GM18867 (cell line): ENCODE measurements around the gene ALS2CL.
A peak's percentile ranks its signal among the peaks of the same experiment; 100 is the strongest.

Experiments
- ATAC-seq: cut with Tn5 transposase; IDR thresholded peaks from one replicate; pipeline ENCODE4 v1.9.1; 2021; ENCODE audit warnings: mild to moderate bottlenecking, moderate library complexity; ENCODE audit not compliant: unreplicated experiment

ALS2CL gene

DNA sequence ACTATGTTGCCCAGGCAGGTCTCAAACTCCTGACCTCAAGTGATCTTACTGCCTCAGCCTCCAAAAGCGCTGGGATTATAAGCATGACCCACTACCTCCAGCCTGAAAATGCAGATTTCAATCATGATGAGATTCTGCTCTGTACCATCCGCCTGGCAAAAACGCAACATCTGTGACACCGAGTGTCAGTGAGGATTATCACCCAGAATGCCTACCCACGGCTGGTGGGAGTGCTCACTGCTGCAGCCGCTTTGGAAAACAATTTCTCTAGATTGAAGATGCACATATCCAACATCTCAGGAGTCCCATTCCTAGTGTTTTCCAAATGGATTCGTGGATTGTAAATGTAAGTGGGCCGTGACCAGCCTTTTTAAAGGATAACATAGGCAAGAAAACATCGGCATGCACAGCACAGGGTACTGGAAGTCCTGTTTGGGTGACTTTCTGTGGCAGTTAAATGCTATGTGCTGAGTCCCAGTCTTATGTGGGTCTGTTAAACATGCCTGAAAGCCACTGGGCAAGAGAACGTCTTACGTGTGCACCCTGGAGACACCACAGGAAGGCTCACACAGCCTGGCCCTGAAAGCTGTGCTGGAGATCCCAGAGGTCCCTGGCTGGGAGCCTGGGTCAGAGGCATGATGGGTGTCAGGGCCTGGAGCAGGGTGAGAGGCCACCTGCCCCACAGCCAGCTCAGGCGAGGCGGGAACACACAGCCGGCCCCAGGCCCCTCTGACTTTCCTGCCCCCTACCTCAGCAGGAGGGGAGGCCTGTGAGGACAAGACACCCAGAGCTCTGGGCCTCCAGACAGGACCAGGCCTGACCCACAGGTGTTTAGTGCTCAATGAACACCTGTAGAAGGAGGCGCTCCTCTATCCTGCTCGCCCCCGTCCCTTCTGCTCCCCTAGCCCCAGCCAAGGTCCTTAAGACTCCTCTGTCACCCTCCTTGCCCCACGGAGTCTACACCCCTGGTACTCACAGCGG, 23.3 kb upstream of the ALS2CL start:
- ATAC-seq: no peak

DNA sequence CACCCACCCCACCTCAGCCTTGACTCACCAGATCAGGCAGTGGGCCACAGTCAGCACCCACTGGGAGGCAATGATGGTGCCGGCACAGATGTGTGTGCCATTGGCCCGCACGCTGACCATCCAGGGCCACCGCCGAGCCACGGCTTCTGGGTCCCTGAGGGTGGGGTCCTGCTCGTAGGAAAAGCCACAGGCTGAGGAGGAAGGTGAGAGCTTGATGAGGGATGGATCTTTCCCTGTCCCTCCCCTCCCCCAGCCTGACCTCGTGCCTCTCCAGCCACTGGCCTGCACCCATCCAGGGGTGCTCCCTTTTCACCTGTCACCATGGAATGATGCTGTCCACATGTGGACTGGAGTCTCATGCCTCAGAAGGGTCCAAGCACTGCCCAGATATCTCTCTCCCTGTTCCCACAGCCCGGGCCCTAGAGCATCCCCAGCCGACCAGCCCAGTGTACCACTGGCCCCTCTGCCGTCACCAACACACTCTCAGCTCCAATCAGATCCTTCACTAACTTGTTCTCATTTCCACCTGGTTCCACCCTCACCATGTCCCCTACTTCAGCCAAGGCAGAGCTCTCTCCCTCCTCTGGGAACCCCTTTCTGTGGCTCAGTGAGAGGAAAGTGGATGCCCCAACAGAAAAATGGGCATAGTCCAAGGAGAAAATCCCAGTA, 22.2 kb upstream of the ALS2CL start:
- ATAC-seq: no peak

DNA sequence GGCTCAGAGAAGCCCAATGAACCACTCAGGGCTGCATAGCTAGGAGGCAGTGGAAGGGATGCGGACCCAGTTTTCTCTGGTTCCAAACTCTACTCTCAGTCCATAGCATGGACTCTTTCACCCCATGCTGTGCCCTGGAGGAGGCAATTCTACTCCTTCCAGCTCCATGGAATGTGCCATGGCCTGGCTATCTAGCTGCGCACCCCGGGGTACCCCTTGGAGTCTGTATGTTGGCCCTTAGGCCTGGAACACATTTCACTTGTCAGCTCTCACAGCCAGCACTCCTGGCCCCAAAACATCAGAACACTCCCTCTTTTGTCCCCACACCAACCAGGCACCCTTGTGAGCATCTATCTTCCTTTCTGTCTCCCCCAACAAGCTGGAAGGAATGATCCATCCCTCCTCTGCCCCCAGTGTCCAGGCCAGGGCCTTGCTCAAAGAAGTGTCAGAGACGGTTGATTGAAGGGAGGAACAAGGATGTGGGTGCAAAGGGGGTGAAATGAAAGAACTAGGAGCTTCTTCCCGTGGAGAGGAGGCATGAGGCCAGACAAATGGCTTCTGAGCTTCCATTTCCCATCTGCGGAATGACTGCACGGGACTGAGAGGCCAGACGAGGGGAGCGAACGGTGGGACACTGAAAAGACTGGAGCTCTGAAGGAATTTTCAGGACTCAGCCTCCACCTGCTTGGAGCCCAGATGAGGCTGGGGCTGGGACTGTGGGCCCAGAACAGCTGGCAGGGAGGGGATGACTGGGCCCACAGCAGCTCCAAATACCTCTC, 21.4 kb upstream of the ALS2CL start:
- ATAC-seq: no peak

DNA sequence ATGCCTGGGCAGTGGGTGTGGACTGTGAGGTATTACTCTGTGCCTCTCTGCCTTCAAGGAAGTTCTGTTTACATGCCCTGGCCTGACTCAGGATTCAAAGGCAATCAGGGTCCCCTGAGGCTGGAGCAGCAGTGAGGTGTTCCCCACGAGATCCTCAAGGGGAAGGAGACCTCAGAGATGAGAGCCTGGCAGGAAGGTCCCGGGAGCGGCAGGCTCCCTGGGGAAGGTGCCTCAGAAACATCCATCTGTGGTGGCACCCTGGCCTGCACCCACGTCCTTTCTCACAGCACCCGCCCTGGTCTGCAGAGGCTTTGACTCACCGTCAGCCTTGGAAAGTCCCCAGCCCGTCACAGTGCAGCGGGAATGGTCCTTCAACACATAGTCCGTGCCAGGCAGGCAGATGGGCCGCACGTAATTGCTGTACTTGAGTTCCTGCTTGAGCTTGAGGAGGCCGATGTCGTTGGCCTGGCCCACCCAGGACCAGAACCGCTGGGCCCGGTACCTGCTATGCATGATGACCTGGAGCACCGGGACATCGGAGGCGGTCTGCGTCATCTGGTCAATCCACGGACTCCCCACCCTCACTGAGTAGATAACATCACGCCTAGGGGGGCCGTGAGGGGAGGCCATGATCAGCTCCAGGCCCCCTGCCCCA, 20.5 kb upstream of the ALS2CL start:
- ATAC-seq: peak; percentile 60

DNA sequence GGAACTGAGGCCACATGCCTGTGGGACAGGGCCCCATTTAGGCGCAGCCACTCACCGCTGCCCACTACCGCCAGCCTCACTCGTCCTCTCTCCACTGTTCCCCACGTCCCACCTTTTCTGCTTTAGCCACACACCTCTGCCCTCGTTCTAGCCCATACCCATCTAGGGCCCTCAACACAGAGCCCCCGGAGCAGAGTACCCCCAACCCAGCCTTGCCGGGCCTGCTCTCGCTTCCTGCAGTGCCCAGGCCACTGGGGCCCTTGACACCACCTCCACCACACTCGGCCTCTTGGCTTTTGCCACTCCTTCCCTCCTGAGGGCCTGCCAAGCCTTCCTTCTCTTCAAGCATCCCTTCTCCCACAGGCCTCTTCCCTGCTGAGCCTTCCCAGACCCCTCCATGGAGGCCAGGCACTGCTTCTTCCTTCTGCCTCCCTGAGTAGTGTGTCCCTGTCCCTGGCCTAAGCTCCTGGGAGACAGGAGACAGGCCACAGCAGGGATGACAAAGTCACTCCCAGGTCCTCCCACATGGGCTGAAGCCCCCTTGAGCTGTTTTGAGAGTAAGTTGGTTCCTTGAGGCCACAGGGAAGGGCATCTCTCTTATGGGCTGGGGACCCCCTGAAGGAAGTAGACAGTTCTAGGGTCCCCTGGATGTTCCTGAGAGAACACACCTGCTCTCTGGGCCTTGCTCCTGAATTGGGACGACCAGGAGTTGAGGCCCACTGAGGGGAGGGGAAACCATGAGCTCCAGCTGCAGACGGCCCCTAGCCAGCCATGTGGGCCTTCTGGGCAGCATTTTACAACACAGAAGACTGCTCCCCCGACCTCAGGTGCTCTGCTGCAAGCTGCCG, 19.8 kb upstream of the ALS2CL start:
- no peak for ATAC-seq

DNA sequence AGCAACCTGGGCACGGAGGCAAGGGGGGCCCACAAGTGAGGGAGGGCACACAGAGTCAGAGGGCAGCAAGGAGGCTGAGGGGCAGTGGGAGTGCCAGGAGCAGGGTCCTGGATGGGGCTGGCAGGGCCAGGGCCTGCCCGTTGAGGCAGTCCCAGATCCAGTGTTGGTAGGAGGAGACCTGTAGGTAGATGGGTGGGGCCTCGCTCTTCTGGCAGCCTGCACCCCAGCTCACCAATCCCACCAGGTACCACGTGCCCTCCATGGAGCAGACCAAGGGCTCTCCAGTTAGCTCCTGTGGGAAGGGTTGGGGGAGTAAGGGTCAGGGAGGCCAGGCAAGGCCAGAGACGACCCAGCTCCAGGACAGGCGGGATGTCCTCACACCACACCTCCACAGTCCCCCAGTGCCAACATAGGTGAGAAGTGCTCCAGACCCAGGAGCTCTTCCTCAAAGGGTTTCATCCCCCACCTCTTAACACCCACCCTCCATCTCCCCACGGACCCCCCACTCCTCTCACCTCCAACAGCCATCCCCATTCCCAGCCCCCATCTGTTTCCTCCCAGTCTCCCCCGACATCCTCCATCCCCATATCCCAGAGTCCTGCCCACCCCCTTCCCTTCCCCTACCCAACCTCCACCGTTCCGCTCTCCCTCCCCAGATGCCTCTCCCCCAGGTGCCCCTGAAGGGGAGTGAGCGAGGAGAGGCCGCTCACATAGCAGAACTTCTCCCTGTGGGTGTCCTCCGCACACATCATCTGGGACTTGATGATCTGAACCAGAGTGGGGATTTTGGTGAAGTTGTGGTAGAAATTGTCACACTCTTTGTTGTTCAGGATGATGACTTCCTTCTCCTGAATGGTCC, 18.9 kb upstream of the ALS2CL start:
- no peak for ATAC-seq

DNA sequence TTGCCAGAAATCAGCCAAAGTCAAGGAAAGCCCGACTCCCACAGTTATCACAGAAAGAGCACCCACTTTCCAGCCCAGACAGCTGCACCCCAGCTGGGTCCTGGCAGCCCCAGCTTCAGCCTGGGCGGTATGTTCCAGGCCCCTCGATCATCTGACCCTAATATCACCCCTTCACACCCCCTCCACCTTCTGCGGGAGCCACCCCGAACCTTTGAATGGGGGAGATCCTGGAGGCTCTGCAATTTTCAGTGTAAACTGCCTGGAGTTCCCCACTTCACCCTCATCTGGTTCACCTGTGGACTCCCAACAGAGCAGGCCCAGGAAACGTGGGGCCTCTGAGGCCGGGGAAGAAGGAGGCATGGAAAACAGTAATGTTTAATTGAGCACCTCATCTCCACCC, 18.3 kb upstream of the ALS2CL start:
- ATAC-seq: no peak

DNA sequence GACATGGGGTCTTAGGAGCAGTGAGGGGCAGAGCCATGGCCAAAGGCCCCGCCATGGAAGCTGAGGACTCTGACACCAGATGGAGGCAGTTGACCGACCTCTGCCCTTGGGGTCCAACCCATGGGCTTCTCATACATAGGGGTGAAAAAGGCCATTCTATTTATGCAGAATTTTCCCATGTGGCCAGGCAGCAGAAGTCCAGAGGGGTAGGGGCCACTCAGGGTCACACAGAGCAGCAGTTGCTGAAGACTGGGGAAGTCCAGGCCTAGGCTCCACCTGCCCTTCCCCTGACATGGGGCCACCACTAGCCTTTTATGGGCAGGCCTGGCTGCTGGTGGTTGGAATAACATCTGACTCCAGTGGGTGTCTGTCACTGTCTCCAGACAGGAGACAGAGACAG, 17.8 kb upstream of the ALS2CL start:
- no peak for ATAC-seq

DNA sequence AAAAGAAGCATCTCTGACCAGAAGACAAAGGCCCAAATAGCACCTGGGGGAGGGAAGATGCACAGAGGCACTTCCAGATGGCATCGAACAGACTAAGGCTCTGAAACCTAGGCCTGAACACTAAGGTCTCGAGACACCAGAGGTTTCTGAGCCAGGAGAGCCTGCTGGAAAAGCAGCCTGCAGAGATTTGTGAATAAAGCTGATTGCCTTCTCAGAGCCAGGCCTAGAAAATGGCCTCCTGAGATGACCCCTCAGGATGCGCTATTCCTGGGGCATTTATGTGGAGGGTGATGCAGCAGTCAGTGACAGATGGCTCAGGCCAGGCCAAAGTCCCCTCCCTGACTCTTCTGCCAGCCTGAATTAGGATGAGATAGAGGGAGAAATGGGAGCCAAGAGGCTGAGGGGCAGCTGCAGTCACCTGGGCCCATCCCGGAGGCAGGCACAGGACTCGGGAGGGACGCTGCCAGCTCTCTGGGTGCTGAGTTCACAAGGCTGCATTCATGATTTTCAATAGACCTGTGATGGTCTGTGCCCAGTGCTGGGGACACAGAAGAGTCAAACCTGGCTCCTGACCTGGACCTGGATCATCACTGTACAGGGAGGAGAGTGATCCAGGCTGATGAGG, 17.3 kb upstream of the ALS2CL start:
- no peak for ATAC-seq

DNA sequence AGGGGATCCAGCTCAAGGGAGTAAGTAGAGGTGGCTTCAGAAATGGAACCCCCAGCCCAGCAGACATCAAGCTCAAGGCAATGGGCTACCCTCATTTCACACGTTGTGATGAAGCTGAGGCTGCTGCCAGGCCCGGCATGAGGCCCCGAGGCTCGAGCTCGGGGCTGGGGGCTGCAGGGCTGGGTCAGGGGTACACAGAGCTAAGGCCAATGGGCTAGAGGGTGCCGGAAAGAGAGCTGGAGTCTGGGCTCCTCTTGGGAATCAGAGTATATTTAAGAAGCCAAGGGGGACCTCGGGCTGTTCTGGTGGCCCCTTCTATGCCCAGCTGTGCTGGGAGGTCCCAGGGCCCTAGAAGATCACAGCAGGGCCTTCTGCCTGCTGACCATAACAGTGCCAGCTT, 16.8 kb upstream of the ALS2CL start:
- no peak for ATAC-seq

DNA sequence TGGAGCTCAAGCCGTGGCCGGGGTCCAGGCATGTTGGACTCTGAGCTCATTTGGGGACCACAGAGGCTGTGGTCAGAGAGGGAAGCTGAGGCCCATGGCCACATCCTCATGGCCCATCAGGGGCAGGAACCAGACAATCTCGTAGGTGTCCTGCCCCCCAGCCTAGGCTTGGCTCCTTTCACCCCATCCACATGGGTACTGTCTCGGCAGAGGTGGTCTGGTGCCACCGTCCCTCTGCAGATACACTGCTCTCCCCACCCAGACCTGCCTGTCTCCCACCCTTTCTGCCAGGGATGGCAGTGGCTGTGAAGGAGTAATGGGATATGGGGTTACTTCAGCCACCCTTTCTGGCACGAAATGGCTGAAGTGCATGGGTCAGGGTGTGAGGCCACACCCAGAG, 16.2 kb upstream of the ALS2CL start:
- no peak for ATAC-seq

DNA sequence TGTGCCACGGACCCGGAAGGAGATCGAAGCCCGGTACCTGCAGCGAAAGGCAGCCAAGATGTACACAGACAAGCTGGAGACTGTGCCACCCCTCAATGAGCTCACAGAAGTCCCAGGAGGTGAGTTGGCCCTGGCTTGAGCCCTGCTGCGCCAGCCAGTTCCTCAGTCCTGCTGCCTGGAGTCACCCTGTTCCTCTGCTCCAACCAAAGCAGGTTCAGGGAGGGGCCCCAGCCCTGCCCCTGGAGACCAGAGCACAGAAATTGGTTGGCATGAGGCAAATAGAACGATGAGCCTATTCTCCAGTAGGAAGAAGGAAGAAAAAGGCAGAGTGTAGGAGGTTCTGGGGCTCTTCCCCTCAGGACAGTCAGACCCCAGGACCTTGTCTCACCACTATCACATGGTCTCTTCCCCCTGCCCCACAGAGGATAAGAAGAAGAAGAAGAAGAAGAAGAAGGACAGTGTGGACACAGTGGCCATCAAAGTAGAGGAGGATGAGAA, 15.7 kb upstream of the ALS2CL start:
- no peak for ATAC-seq

DNA sequence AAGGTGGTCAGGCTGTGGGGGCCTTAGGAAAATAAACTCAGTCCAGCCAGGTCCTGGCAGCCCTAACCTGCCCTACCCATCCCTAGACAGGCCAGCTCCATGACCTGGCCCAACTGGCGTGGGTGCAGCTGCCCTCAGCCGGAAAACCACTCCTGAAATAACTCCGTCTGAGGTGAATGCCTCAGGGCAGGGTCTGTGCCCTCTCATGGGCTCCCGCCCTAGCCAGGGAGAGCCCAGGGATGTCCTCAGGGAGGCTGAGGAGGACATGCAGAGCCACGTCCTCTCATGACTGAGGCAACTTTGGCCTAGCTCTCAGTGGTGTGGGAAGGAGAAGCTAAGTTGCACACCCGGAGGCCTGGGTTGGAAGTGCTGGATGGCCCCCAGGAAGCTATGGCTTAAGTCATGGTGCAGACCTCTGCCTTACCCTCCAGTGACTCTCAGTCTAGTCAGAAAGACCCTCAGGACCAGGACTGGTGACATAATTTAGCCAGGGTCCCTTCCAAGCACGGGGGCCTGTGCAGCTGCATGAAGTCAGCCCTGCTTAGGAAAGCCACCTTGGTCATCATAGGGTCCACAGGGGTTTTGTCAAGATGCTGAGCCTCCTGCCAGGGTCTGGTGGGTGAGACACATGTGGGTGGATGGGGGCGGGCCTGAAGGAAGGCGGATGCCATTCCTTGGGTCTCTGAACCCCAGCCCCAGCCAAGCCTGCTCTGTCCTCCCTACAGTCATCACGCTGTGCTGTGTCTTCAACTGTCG, 15.1 kb upstream of the ALS2CL start:
- ATAC-seq: no peak

DNA sequence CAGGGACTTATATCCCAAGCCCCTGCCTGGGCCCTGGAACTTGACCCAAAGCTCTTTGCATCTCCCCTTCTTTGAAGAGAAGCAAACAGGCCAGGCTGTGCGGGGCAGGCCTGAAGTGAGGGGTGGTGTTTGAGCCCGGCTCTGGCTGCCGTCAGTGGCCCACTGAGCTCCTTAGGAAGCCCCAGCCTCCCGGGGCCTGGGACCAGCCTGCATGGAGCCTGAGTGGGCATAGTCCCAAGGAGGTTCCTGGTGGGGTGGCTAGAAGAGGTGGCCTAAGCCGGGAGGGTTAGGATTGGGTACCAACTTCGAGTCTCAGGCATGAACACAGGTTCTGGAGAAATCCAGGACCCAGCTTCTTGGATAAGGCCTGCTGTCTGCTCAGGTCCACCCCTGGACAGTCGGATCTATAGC, 14.1 kb upstream of the ALS2CL start:
- ATAC-seq: no peak

DNA sequence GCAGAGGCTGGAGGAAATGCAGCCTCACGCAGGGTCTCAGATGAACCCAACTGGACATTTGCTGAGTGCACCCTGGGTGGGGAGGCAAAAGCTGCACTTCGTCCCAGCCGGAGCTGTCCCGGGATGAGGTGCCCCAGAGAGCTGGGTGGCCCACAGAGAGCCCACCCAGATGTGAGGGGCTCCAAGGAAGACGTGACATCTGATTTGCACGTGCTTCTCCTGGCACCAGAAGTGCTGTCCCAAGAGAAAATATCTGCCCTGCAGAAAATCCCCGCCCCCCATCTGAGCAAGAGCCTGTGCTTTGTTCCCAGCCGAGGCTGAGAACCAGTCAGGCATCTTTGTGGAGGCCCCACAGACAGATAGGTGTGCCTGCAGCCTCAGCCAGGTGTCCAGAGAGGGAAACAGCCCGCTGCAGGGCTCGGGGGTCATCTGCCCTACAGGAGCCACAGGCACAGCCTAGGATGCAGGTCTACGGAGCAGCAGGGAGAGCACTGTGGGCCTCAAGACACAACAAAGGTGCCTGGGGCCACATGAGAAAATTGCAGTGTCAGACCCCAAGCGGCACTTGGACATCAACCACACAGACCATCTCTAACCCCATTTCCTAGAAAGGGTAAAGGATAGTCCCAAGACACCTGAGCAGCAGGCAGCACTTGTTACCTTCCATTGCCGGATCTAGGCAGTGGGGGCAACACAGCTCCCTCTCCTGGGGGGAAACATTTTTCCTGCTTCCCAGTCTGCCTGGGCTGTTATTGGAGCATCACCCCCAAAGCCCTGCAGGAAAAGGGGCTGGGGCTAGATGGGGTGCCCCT, 13.5 kb upstream of the ALS2CL start:
- ATAC-seq: no peak

DNA sequence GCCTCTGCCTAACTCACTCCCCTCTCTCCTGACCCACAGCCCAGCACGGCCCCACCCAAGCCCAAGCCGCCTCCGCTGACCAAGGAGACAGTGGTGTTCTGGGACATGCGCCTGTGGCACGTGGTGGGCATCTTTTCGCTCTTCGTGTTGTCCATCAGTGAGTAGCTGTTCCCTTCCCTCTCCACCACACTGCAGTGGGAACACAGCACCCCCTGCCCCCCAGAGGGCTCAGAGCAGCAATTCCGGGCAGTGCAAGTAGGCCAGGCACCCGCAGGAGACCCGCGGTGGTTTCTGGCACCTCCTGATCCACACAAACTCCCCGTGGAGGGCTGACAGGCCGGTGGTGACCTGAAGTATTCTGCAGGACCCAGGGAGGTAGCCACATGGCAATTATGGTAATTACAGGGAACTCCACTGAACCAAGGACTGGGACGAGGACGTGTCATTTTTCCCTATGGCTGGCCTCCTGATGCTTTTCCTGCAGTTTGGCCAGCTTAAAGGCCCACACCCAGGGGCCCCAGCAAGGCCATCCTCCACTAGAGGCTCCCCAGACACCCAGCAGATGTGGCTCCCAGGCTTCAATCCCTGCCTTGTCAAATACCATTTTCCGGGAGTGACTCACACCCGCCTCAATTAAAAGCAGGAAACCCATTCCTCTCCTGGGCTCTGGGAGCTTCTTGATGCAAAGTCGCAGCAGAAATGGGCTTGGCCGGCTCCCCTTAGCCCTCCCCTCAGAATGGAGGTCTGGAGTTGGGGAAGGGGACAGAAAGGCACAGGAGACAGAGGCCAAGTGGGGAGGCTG, 12.5 kb upstream of the ALS2CL start:
- ATAC-seq: no peak
